Heart right ventricle (tissue), 16 donors: ENCODE results near the gene ZNF570. TPM values are rescaled to one million over a fixed set of nuclear protein-coding genes. Genes with fewer than 3 reads are reported as not detected.

Source experiments
- ATAC-seq, 8 donors: fragments of 200-7000 bp; cut with Tn5 transposase; one replicate each; pipeline ENCODE4 v1.9.1; 2020; ENCODE audit warnings: mild to moderate bottlenecking in 8 of 8, moderate library complexity in 8 of 8, moderate number of reproducible peaks in 1 of 8
- DNase-seq, 2 donors: peaks; one replicate each; pipeline ENCODE4 v3.0.0-alpha.2; 2020
- H3K27ac ChIP-seq, 10 donors: fragments of 200-600 bp; sonication (generic) in 2 of 10; one replicate each; pipeline versions ENCODE4 v1.5.0 to v1.8.0; 2020 to 2022; ENCODE audit warnings: mild to moderate bottlenecking in 3 of 10
- H3K27me3 ChIP-seq, 7 donors: fragments of 200-600 bp; one replicate each; pipeline ENCODE4 v1.8.0; 2021 to 2022; ENCODE audit warnings: mild to moderate bottlenecking in 2 of 7
- H3K36me3 ChIP-seq, 9 donors: fragments of 200-600 bp; sonication (generic) in 1 of 9; one replicate each; pipeline versions ENCODE4 v1.5.0 to v1.8.0; 2020 to 2022; ENCODE audit warnings: mild to moderate bottlenecking in 2 of 9
- H3K4me1 ChIP-seq, 9 donors: fragments of 200-600 bp; sonication (generic) in 1 of 9; one replicate each; pipeline versions ENCODE4 v1.5.0 to v1.8.0; 2020 to 2022; ENCODE audit warnings: mild to moderate bottlenecking in 4 of 9
- H3K4me3 ChIP-seq, 10 donors: fragments of 200-600 bp; sonication (generic) in 2 of 10; one replicate each; pipeline versions ENCODE4 v1.5.0 to v1.8.0; 2020 to 2022; ENCODE audit warnings: mild to moderate bottlenecking in 7 of 10, moderate library complexity in 2 of 10
- H3K9me3 ChIP-seq, 11 donors: fragments of 200-600 bp in 10 of 11; sonication (generic) in 2 of 11; one replicate each; pipeline versions ENCODE4 v1.5.0 to v1.8.0; 2013 to 2022; ENCODE audit warnings: mild to moderate bottlenecking in 2 of 11, control low read depth in 1 of 11, moderate library complexity in 1 of 11
- CTCF ChIP-seq, 9 donors: fragments of 200-600 bp; sonication (generic) in 2 of 9; IDR thresholded peaks; one replicate each; pipeline versions ENCODE4 v1.5.0 to v1.8.0; 2021 to 2022; ENCODE audit warnings: antibody characterized with exemption in 9 of 9, mild to moderate bottlenecking in 5 of 9, moderate library complexity in 1 of 9
- WGBS, 2 donors: extraction: QIAGEN DNeasy Blood & Tissue Kit; methylation state at CpG; one replicate each; pipeline ENCODE4 v1.1.7; 2013; ENCODE audit warnings: inconsistent platforms in 1 of 2; 5-methylcytosine and 5-hydroxymethylcytosine counted together
- intact Hi-C, 10 donors: fragments of 100-400 bp; cut with DNase I; formaldehyde crosslinking; loops; one replicate each; pipeline versions ENCODE4 v1.11.1 to v1.14.2; 2022
- polyA plus RNA-seq, 2 donors: library from polyadenylated mRNA; stranded (reverse); fragments of 200-250 nt; gene quantifications; one replicate each; pipeline ENCODE4 v1.2.3, GENCODE V29; 2013
- total RNA-seq, 10 donors: library from RNA; stranded (reverse); fragmentation: NEBNext Ultra II Directional in 3 of 10; extraction: Animal tissue kit (Norgen Biotek cat#: 25700) in 3 of 10; gene quantifications; one replicate each; pipeline versions ENCODE4 v1.2.1 to v1.2.4, GENCODE V29; 2021 to 2023
- donor health status: Arrhythmogenic right ventricular cardiomyopathy.
- donor health status: ischemic (EF 13 %, LVEDD 7.1; RV severe dilation, severe dysfunction).
- donor health status: healthy with polysubstance abuse.
- donor health status: DM: no; HTN: yes; CAD: no.
- donor health status: DM: no; HTN: no; CAD: no.
- donor health status: ischemic (EF 25% LVEDD 6.9; RV normal size, moderate dysfunction).
- donor health status: ischemic (EF 25% LVEDD 5.7; RV mildly dilated, moderate dysfunction).
- donor health status: healthy.
- donor health status: DM: yes; HTN: yes; CAD: no.
- donor health status: Ischemic cardiomyopathy.
- donor health status: ischemic (EF 35%, LVEDD 5.7; RV mildly dilated, moderate dysfunction).
- donor health status: nonischemic (EF 11% LVEDD 7.7; RV severe dilation, severe dysfunction).
- donor health status: DM: yes; HTN: yes; CAD: no.
- donor health status: PGD.
- donor health status: ischemic (EF 29% LVEDD 5.4; RV normal size, mild dysfunction).
- donor health status: nonischemic (EF 23%, LVEDD 6.1; RV moderate dilation, normal function).

ZNF570 gene
- total and polyA plus RNA-seq, 12 donors = 2.1 to 9.8 (median 7.2) TPM

- H3K27ac ChIP-seq = peak overlapping the region; percentile 90 to 98 (median 94)
- TF ChIP-seq CTCF (IDR thresholded peaks at IDR 0.05) = no peak
- DNase-seq = no peak
- H3K9me3 ChIP-seq = peaks cover 0 to 61% (median 0%) of the 10 kb centered on the region in 11 donors
- no peak for ATAC-seq
- WGBS, 2 donors = 1 to 2% methylated on average over 9 of the region's 9 CpGs
- peaks cover 0 to 50% (median 12%) of the 10 kb centered on the region in 9 donors for H3K36me3 ChIP-seq
- H3K4me1 ChIP-seq = peaks cover 0 to 22% (median 14%) of the 10 kb centered on the region in 9 donors
- no peaks in the 10 kb centered on the region for H3K27me3 ChIP-seq
- intact Hi-C loops = loop anchor here in 6 of 10 donors (2.0 to 5.0 kb wide), 6 partner anchors 35 to 295 kb away; partner anchors contain the start of genes ZNF569 (in 4 of the 6), ZNF570 (in 2 of the 6), ZNF527 (in 1 of the 6) and ZNF585B (in 1 of the 6)
- peak overlapping the region; percentile 61 to 97 (median 73) for H3K4me3 ChIP-seq
Observed at GRCh38 chr19:37507167-37507464, 38.0 kb downstream of the ZNF570 start.

GRCh38 chr19:37511186-37511585, 42.0 kb downstream of the ZNF570 start:
- peaks cover 0 to 61% (median 0%) of the 10 kb centered on the region in 11 donors for H3K9me3 ChIP-seq
- H3K4me3 ChIP-seq = no peak overlapping the region
- H3K27ac ChIP-seq = no peak overlapping the region
- no peaks in the 10 kb centered on the region for H3K27me3 ChIP-seq
- no peak for ATAC-seq
- peaks cover 0 to 77% (median 28%) of the 10 kb centered on the region in 9 donors for H3K36me3 ChIP-seq
- 96 to 97% methylated on average over 3 of the region's 3 CpGs for WGBS, 2 donors
- intact Hi-C loops = no loop called here
- DNase-seq = no peak
- no peak for TF ChIP-seq CTCF (IDR thresholded peaks at IDR 0.05)
- H3K4me1 ChIP-seq = peaks cover 0 to 14% (median 8%) of the 10 kb centered on the region in 9 donors

- Histone ChIP-seq H3K4me3 (no peak overlapping the region), H3K9me3 (peaks cover 0 to 67% (median 2%) of the 10 kb centered on the region in 11 donors), H3K27ac (no peak overlapping the region), H3K27me3 (no peaks in the 10 kb centered on the region), H3K4me1 (peaks cover 0 to 14% (median 8%) of the 10 kb centered on the region in 9 donors), H3K36me3 (peaks cover 0 to 83% (median 35%) of the 10 kb centered on the region in 9 donors)
- TF ChIP-seq CTCF (IDR thresholded peaks at IDR 0.05) = no peak
- DNase-seq (no peak), ATAC-seq (no peak)
- intact Hi-C loops = no loop called here
- WGBS, 2 donors = 96% methylated on average over 3 of the region's 3 CpGs
Observed at GRCh38 chr19:37511821-37512220, 42.7 kb downstream of the ZNF570 start.

DNA sequence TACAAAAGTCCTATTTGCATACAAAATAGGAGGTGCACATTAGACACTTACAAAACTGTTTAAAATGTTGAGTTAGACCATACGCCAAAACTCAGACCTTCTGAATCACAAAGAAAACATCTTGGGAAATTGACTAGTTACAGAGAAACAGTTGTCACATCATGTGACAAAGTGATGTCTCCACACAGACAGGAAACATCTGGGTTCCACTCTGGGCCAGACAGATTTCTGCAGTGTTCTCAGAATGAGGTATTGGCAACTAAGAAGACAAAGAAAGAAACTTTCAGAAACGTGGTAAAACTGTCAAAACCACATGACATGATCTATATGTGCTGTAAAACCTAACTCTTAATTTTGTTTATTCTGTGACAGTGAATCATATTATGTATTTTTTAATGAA, 44.2 kb downstream of the ZNF570 start:
- intact Hi-C loops = no loop called here
- Histone ChIP-seq H3K4me1 (peaks cover 0 to under 1% (median 0%) of the 10 kb centered on the region in 9 donors), H3K36me3 (peaks cover 0 to 98% (median 48%) of the 10 kb centered on the region in 9 donors), H3K27ac (no peak overlapping the region), H3K27me3 (no peaks in the 10 kb centered on the region), H3K4me3 (no peak overlapping the region), H3K9me3 (peaks cover 0 to 73% (median 9%) of the 10 kb centered on the region in 11 donors)
- TF ChIP-seq CTCF (IDR thresholded peaks at IDR 0.05) = no peak
- ATAC-seq = no peak
- DNase-seq = no peak
- WGBS, 2 donors = 53 to 60% methylated on average over 2 of the region's 2 CpGs
